Naive B cell (primary cell): ENCODE results near the gene MYO10. TPM values are rescaled to one million over a fixed set of nuclear protein-coding genes. Genes with fewer than 3 reads are reported as not detected.
"Not testable (repeated sequence)": the region's sequence is repeated elsewhere in the genome, so short reads cannot be mapped to it uniquely, and the experiment has no call there.

Source experiments
- ATAC-seq, 2 donors: fragments of 150-1000 bp; cut with Tn5 transposase; 2 replicates each; pipeline ENCODE4 v1.10.0; 2021; ENCODE audit warnings: low read depth in 2 of 2, mild to moderate bottlenecking in 2 of 2, moderate library complexity in 2 of 2
- DNase-seq: peaks from one replicate; pipeline ENCODE4 v3.0.0; 2022
- H3K27ac Mint-ChIP-seq, 6 donors: one replicate each; pipeline ENCODE4 v1.8.0; 2020 to 2022; ENCODE audit warnings: mild to moderate bottlenecking in 6 of 6, mixed read lengths in 6 of 6, moderate library complexity in 5 of 6, inconsistent platforms in 2 of 6
- H3K27me3 Mint-ChIP-seq, 3 donors: one replicate each; pipeline ENCODE4 v1.8.0; 2021 to 2022; ENCODE audit warnings: mixed read lengths in 3 of 3, mild to moderate bottlenecking in 1 of 3
- H3K36me3 Mint-ChIP-seq, 2 donors: one replicate each; pipeline ENCODE4 v1.8.0; 2020 to 2022; ENCODE audit warnings: mixed read lengths in 2 of 2, inconsistent platforms in 1 of 2, mild to moderate bottlenecking in 1 of 2
- H3K4me1 Mint-ChIP-seq, 3 donors: one replicate each; pipeline ENCODE4 v1.8.0; 2020 to 2022; ENCODE audit warnings: mixed read lengths in 3 of 3, inconsistent platforms in 1 of 3, mild to moderate bottlenecking in 1 of 3, moderate library complexity in 1 of 3
- H3K4me3 Mint-ChIP-seq, 8 donors: one replicate each; pipeline ENCODE4 v1.8.0; 2020 to 2022; ENCODE audit warnings: mild to moderate bottlenecking in 8 of 8, mixed read lengths in 8 of 8, moderate library complexity in 8 of 8, inconsistent platforms in 2 of 8
- H3K9me3 Mint-ChIP-seq, 7 donors: one replicate each; pipeline ENCODE4 v1.8.0; 2020 to 2022; ENCODE audit warnings: mixed read lengths in 7 of 7, mild to moderate bottlenecking in 5 of 7, inconsistent platforms in 2 of 7, moderate library complexity in 1 of 7
- polyA plus RNA-seq, 6 donors: library from polyadenylated mRNA; unstranded; fragments of 300-500 nt; fragmentation: Illumina TruSeq; gene quantifications; one replicate each; pipeline ENCODE4 v1.2.3, GENCODE V29; 2021; ENCODE audit warnings: low read depth in 6 of 6

Gene MYO10
- polyA plus RNA-seq, 6 donors from 2014 or later, result 0.03 to 0.87 TPM; not detected in 4

DNA sequence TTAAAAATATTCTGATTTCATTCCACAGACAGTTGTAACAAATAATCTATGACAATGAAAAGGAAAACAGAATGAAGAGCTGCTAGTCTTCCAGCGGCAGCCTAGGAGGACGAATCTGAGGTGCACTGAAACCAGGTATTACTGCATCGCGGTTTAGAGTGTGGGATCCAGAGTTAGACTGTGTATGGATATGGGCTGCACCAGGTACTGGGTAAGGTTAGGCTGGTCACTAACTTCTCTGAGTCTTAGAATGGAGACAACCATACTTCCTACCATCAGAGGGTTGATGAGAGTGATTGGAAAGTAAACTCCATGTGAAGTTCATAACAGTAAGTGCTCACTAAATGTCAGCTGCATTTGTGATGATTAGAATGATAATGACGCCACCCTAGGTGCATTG lies 158.7 kb downstream of the MYO10 start:
- H3K27me3 Mint-ChIP-seq, result no peaks in the 10 kb centered on the region
- no peaks in the 10 kb centered on the region for H3K4me1 Mint-ChIP-seq
- H3K4me3 Mint-ChIP-seq, result no peak overlapping the region
- no peak for ATAC-seq
- H3K36me3 Mint-ChIP-seq, result no peaks in the 10 kb centered on the region
- H3K9me3 Mint-ChIP-seq, result peaks cover 0 to 1% (median 0%) of the 10 kb centered on the region in 7 donors
- no peak overlapping the region for H3K27ac Mint-ChIP-seq
- no peak for DNase-seq

GRCh38 chr5:16776611-16777251 lies 159.4 kb downstream of the MYO10 start:
- no peak overlapping the region for H3K4me3 Mint-ChIP-seq
- no peak for ATAC-seq
- no peaks in the 10 kb centered on the region for H3K4me1 Mint-ChIP-seq

GRCh38 chr5:16774806-16775205 lies 161.3 kb downstream of the MYO10 start:
- DNase-seq, result no peak
- no peak for ATAC-seq
- Mint-ChIP-seq H3K27me3 (no peaks in the 10 kb centered on the region), H3K9me3 (peaks cover 0 to 1% (median 0%) of the 10 kb centered on the region in 7 donors), H3K4me3 (no peak overlapping the region), H3K36me3 (no peaks in the 10 kb centered on the region), H3K4me1 (no peaks in the 10 kb centered on the region), H3K27ac (no peak overlapping the region)

More at GRCh38 chr5:16776611-16777251, 159.4 kb downstream of the MYO10 start:
- Mint-ChIP-seq H3K36me3 (no peaks in the 10 kb centered on the region), H3K9me3 (peaks cover 0 to 1% (median 0%) of the 10 kb centered on the region in 7 donors), H3K27me3 (no peaks in the 10 kb centered on the region), H3K27ac (no peak overlapping the region)
- DNase-seq, result no peak

DNA sequence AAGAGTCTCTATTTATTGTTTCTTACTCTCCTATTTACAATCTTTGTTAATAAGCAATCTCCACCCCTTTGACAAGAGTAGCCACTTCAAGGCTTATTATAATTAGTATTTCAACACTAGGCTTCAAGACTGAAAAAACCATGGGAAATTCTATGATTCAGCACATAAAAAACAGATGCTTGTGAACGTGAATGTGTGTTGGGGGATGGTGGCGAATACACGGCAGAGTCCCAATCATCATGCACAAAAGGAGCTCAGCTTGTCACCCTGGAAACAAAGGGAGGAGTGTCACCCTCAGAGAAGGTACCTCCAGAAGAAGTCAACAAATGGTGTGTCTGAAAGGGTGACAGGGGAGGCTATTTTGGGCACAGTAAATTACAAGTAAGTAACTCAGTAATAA lies 162.1 kb downstream of the MYO10 start:
- Mint-ChIP-seq H3K27me3 (no peaks in the 10 kb centered on the region), H3K9me3 (peaks cover 0 to 1% (median 0%) of the 10 kb centered on the region in 7 donors), H3K27ac (no peak overlapping the region), H3K4me1 (no peaks in the 10 kb centered on the region), H3K4me3 (no peak overlapping the region), H3K36me3 (no peaks in the 10 kb centered on the region)
- no peak for DNase-seq
- ATAC-seq, result no peak

GRCh38 chr5:16772556-16772955 lies 163.5 kb downstream of the MYO10 start:
- Mint-ChIP-seq H3K27me3 (no peaks in the 10 kb centered on the region), H3K27ac (no peak overlapping the region), H3K9me3 (no peaks in the 10 kb centered on the region), H3K4me3 (no peak overlapping the region), H3K36me3 (no peaks in the 10 kb centered on the region), H3K4me1 (no peaks in the 10 kb centered on the region)
- ATAC-seq, result no peak
- no peak for DNase-seq

- H3K4me1 Mint-ChIP-seq, result no peaks in the 10 kb centered on the region
- H3K36me3 Mint-ChIP-seq, result no peaks in the 10 kb centered on the region
- no peak for ATAC-seq
- H3K27me3 Mint-ChIP-seq, result no peaks in the 10 kb centered on the region
- H3K9me3 Mint-ChIP-seq, result no peaks in the 10 kb centered on the region
- DNase-seq, result no peak
- H3K27ac Mint-ChIP-seq, result no peak overlapping the region
- no peak overlapping the region for H3K4me3 Mint-ChIP-seq
These were observed 167.9 kb downstream of the MYO10 start for GRCh38 chr5:16768184-16768583.

- peaks cover 0 to 5% (median 4%) of the 10 kb centered on the region in 3 donors for H3K4me1 Mint-ChIP-seq
- H3K36me3 Mint-ChIP-seq, result no peaks in the 10 kb centered on the region
- no peak for ATAC-seq
- no peak overlapping the region for H3K4me3 Mint-ChIP-seq
- no peak for DNase-seq
- H3K27ac Mint-ChIP-seq, result no peak overlapping the region
- no peaks in the 10 kb centered on the region for H3K9me3 Mint-ChIP-seq
- H3K27me3 Mint-ChIP-seq, result no peaks in the 10 kb centered on the region
These were observed 172.9 kb downstream of the MYO10 start for GRCh38 chr5:16763211-16763610.

- no peaks in the 10 kb centered on the region for H3K27me3 Mint-ChIP-seq
- peak overlapping the region in 1 of 6 donors; percentile 76 for H3K27ac Mint-ChIP-seq
- DNase-seq (no peak), ATAC-seq (no peak)
- H3K36me3 Mint-ChIP-seq, result no peaks in the 10 kb centered on the region
- H3K4me3 Mint-ChIP-seq, result peak overlapping the region in 1 of 8 donors; percentile 5
- H3K4me1 Mint-ChIP-seq, result peaks cover 0 to 5% (median 4%) of the 10 kb centered on the region in 3 donors
- H3K9me3 Mint-ChIP-seq, result no peaks in the 10 kb centered on the region
These were observed 176.8 kb downstream of the MYO10 start for GRCh38 chr5:16759147-16759773.

GRCh38 chr5:16757989-16758501 lies 178.0 kb downstream of the MYO10 start:
- Mint-ChIP-seq H3K4me3 (no peak overlapping the region), H3K27me3 (no peaks in the 10 kb centered on the region), H3K4me1 (peaks cover 0 to 5% (median 4%) of the 10 kb centered on the region in 3 donors), H3K9me3 (no peaks in the 10 kb centered on the region), H3K27ac (no peak overlapping the region), H3K36me3 (no peaks in the 10 kb centered on the region)
- DNase-seq (no peak), ATAC-seq (no peak)

- not testable (repeated sequence) for H3K27me3 Mint-ChIP-seq, H3K36me3 Mint-ChIP-seq, H3K4me3 Mint-ChIP-seq, H3K27ac Mint-ChIP-seq, H3K4me1 Mint-ChIP-seq, ATAC-seq, DNase-seq, H3K9me3 Mint-ChIP-seq
These were observed 178.5 kb downstream of the MYO10 start for GRCh38 chr5:16757577-16757976.

DNA sequence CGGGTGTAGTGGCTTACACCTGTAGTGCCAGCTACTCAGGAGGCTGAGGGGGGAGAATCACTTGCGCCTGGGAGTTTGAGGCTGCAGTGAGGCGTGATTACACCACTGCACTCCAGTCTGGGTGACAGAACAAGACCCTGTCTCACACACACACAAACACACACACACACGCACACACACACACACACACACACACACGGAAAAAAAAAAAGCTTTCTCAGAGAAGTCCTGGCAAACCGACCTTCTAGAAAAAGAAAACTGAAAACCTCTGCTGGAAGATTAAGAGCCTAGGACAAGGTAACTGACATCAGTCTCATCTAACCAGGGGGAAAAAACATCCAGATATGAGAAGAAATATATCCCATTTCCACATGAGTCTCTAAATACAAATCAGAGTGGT lies 178.9 kb downstream of the MYO10 start:
- Mint-ChIP-seq H3K27me3 (no peaks in the 10 kb centered on the region), H3K4me3 (no peak overlapping the region), H3K9me3 (no peaks in the 10 kb centered on the region), H3K27ac (no peak overlapping the region), H3K4me1 (peaks cover 0 to 5% (median 4%) of the 10 kb centered on the region in 3 donors), H3K36me3 (no peaks in the 10 kb centered on the region)
- no peak for DNase-seq
- no peak for ATAC-seq

- H3K27me3 Mint-ChIP-seq, result no peaks in the 10 kb centered on the region
- H3K27ac Mint-ChIP-seq, result no peak overlapping the region
- no peak overlapping the region for H3K4me3 Mint-ChIP-seq
- no peak for ATAC-seq
- no peaks in the 10 kb centered on the region for H3K9me3 Mint-ChIP-seq
- DNase-seq, result no peak
- no peaks in the 10 kb centered on the region for H3K36me3 Mint-ChIP-seq
- H3K4me1 Mint-ChIP-seq, result peaks cover 0 to 5% (median 4%) of the 10 kb centered on the region in 3 donors
These were observed 179.4 kb downstream of the MYO10 start for GRCh38 chr5:16756692-16757091.

DNA sequence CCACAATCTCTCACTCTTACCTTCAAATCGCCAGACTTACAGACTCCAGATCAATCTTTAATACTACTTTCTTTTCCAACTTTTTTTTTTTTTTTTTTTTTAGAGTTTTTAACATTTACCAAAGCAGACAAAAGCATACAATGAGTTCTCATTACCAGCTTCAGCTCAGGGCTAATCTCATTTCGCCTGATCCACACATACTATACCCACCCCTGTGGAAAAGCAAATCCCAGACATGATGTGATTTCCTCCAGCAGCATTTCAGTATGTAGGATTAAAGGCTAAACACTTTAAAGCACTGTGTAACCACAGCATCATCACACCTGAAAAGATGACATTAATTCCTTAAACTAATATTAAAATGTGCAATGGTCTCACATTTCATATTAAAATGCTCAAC lies 180.4 kb downstream of the MYO10 start:
- no peaks in the 10 kb centered on the region for H3K9me3 Mint-ChIP-seq
- no peak overlapping the region for H3K4me3 Mint-ChIP-seq
- H3K4me1 Mint-ChIP-seq, result peaks cover 0 to 5% (median 4%) of the 10 kb centered on the region in 3 donors
- H3K27me3 Mint-ChIP-seq, result no peaks in the 10 kb centered on the region
- DNase-seq (no peak), ATAC-seq (no peak)
- no peak overlapping the region for H3K27ac Mint-ChIP-seq
- no peaks in the 10 kb centered on the region for H3K36me3 Mint-ChIP-seq

- Mint-ChIP-seq H3K4me3 (no peak overlapping the region), H3K27ac (no peak overlapping the region), H3K36me3 (no peaks in the 10 kb centered on the region), H3K9me3 (no peaks in the 10 kb centered on the region), H3K4me1 (peaks cover 0 to 4% (median 4%) of the 10 kb centered on the region in 3 donors), H3K27me3 (no peaks in the 10 kb centered on the region)
- DNase-seq (no peak), ATAC-seq (no peak)
These were observed 181.5 kb downstream of the MYO10 start for GRCh38 chr5:16754601-16755000.
